Gastroesophageal sphincter (tissue), 4 donors: ENCODE data around the gene CAP1. TPM values are rescaled to one million over a fixed set of nuclear protein-coding genes. Genes with fewer than 3 reads are reported as not detected.

ENCODE experiments used
- ATAC-seq: fragments of 150-250 bp; one replicate; pipeline ENCODE4 v1.9.1; 2016; ENCODE audit warnings: mild to moderate bottlenecking, moderate library complexity
- H3K27ac ChIP-seq, 4 donors: fragments of 200-600 bp; sonication (generic) in 3 of 4; 1 replicate in 3 of 4; 2 replicates in 1 of 4; pipeline ENCODE4 v1.5.1; 2016 to 2019
- H3K27me3 ChIP-seq: fragments of 200-600 bp; sonication (generic); one replicate; pipeline ENCODE4 v1.5.1; 2019
- H3K36me3 ChIP-seq, 2 donors: fragments of 200-600 bp; sonication (generic); one replicate each; pipeline ENCODE4 v1.5.1; 2019; ENCODE audit warnings: control low read depth in 1 of 2
- H3K4me1 ChIP-seq, 3 donors: fragments of 200-600 bp; sonication (generic); 1 replicate in 2 of 3; 2 replicates in 1 of 3; pipeline ENCODE4 v1.5.1; 2016 to 2019; ENCODE audit warnings: control low read depth in 2 of 3
- H3K4me3 ChIP-seq, 2 donors: fragments of 200-600 bp; sonication (generic); one replicate each; pipeline ENCODE4 v1.5.1; 2019; ENCODE audit warnings: mild to moderate bottlenecking in 1 of 2, moderate library complexity in 1 of 2
- H3K9me3 ChIP-seq, 3 donors: fragments of 200-600 bp; sonication (generic); one replicate each; pipeline ENCODE4 v1.5.1; 2017 to 2019; ENCODE audit warnings: control low read depth in 2 of 3
- CTCF ChIP-seq, 4 experiments: fragments of 200-600 bp in 2 of 4; fragments of 450-650 bp in 2 of 4; sonication (generic) in 1 of 4; IDR thresholded peaks; one replicate each; pipeline ENCODE4 v1.5.1; 2017 to 2019; ENCODE audit warnings: antibody characterized with exemption in 4 of 4, mild to moderate bottlenecking in 2 of 4, moderate library complexity in 2 of 4
- EP300 ChIP-seq: sonication (generic); formaldehyde crosslinking; IDR thresholded peaks from one replicate; pipeline ENCODE4 v1.6.1; 2017; ENCODE audit warnings: antibody characterized with exemption, mild to moderate bottlenecking
- POLR2A ChIP-seq, 2 donors: fragments of 450-650 bp; IDR thresholded peaks; one replicate each; pipeline ENCODE4 v1.6.1; 2017; ENCODE audit warnings: antibody characterized with exemption in 2 of 2, mild to moderate bottlenecking in 2 of 2, moderate library complexity in 1 of 2
- POLR2AphosphoS5 ChIP-seq: sonication (generic); formaldehyde crosslinking; IDR thresholded peaks from one replicate; pipeline ENCODE4 v1.6.1; 2017; ENCODE audit warnings: antibody characterized with exemption
- WGBS, 2 donors: methylation state at CpG; one replicate each; pipeline ENCODE4 v1.1.5; 2018; ENCODE audit warnings: low coverage in 1 of 2; 5-methylcytosine and 5-hydroxymethylcytosine counted together
- total RNA-seq, 4 donors: library from RNA; depleted of rRNA; stranded (reverse); fragments of >200 nt; gene quantifications; one replicate each; pipeline ENCODE4 v1.1.0, GENCODE V29; 2016

CAP1 gene
- total RNA-seq, 4 donors from 2014 or later = 421 to 533 (median 500) TPM

- ATAC-seq = no peak
- TF ChIP-seq CTCF (IDR thresholded peaks at IDR 0.05) (no peak), EP300 (no peak), POLR2A (IDR thresholded peaks at IDR 0.05) (no peak), POLR2AphosphoS5 (no peak)
- Histone ChIP-seq H3K27ac (peak overlapping the region in 3 of 4 donors; percentile 21 to 100 (median 81)), H3K36me3 (no peaks in the 10 kb centered on the region), H3K4me3 (no peak overlapping the region), H3K4me1 (peaks cover 21 to 90% (median 42%) of the 10 kb centered on the region in 3 donors), H3K9me3 (no peaks in the 10 kb centered on the region), H3K27me3 (no peaks in the 10 kb centered on the region)
- 78% methylated on average over 4 of the region's 4 CpGs; no CpG with 5 or more reads in 1 of the 2 donors for WGBS, 2 donors
These were observed 4.7 kb downstream of the CAP1 start for GRCh38 chr1:40045182-40045581.

- Histone ChIP-seq H3K4me3 (no peak overlapping the region), H3K27me3 (no peaks in the 10 kb centered on the region), H3K4me1 (peaks cover 24 to 96% (median 47%) of the 10 kb centered on the region in 3 donors), H3K36me3 (peaks cover 0 to 5% of the 10 kb centered on the region in 2 donors), H3K27ac (peak overlapping the region in 3 of 4 donors; percentile 21 to 100 (median 81)), H3K9me3 (no peaks in the 10 kb centered on the region)
- no peak for TF ChIP-seq POLR2A (IDR thresholded peaks at IDR 0.05)
- TF ChIP-seq POLR2AphosphoS5 = no peak
- TF ChIP-seq EP300 = no peak
- no peak for TF ChIP-seq CTCF (IDR thresholded peaks at IDR 0.05)
- WGBS, 2 donors = no CpG with 5 or more reads among the region's 3 CpGs
- ATAC-seq = no peak
These were observed 5.2 kb downstream of the CAP1 start for GRCh38 chr1:40045766-40046165.

GRCh38 chr1:40047276-40047675, 6.7 kb downstream of the CAP1 start:
- no peak for ATAC-seq
- no peaks in the 10 kb centered on the region for H3K27me3 ChIP-seq
- H3K27ac ChIP-seq = peak overlapping the region; percentile 77 to 100 (median 86)
- H3K4me3 ChIP-seq = no peak overlapping the region
- H3K9me3 ChIP-seq = no peaks in the 10 kb centered on the region
- H3K36me3 ChIP-seq = peaks cover 0 to 6% of the 10 kb centered on the region in 2 donors
- H3K4me1 ChIP-seq = peaks cover 24 to 100% (median 47%) of the 10 kb centered on the region in 3 donors
- TF ChIP-seq POLR2A (IDR thresholded peaks at IDR 0.05) = no peak
- no peak for TF ChIP-seq POLR2AphosphoS5
- TF ChIP-seq EP300 = no peak
- no peak for TF ChIP-seq CTCF (IDR thresholded peaks at IDR 0.05)
- 31 to 35% methylated on average over 2 of the region's 2 CpGs for WGBS, 2 donors

GRCh38 chr1:40047769-40048168, 7.2 kb downstream of the CAP1 start:
- H3K27ac ChIP-seq = peak overlapping the region; percentile 77 to 100 (median 86)
- H3K36me3 ChIP-seq = peaks cover 0 to 6% of the 10 kb centered on the region in 2 donors
- no peak for TF ChIP-seq POLR2A (IDR thresholded peaks at IDR 0.05)
- TF ChIP-seq EP300 = no peak
- TF ChIP-seq CTCF (IDR thresholded peaks at IDR 0.05) = no peak
- no peak for TF ChIP-seq POLR2AphosphoS5
- no peaks in the 10 kb centered on the region for H3K9me3 ChIP-seq
- H3K4me1 ChIP-seq = peaks cover 26 to 100% (median 43%) of the 10 kb centered on the region in 3 donors
- 66 to 69% methylated on average over 5 of the region's 5 CpGs for WGBS, 2 donors
- no peak overlapping the region for H3K4me3 ChIP-seq
- H3K27me3 ChIP-seq = no peaks in the 10 kb centered on the region
- no peak for ATAC-seq

- H3K36me3 ChIP-seq = peaks cover 0 to 6% of the 10 kb centered on the region in 2 donors
- no peaks in the 10 kb centered on the region for H3K27me3 ChIP-seq
- no peak overlapping the region for H3K4me3 ChIP-seq
- TF ChIP-seq EP300 (no peak), POLR2AphosphoS5 (peak; percentile 36)
- peak; percentile 75 for ATAC-seq
- peak overlapping the region; percentile 77 to 100 (median 86) for H3K27ac ChIP-seq
- H3K9me3 ChIP-seq = no peaks in the 10 kb centered on the region
- 0% methylated on average over 1 to 2 of the region's 2 CpGs for WGBS, 2 donors
- H3K4me1 ChIP-seq = peaks cover 24 to 100% (median 44%) of the 10 kb centered on the region in 3 donors
These were observed 9.2 kb downstream of the CAP1 start for GRCh38 chr1:40049725-40050124.
